HEK293T (cell line): ENCODE data around the gene SLC43A3.

ENCODE experiments used
- FOXM1 ChIP-seq: fragments of 450-650 bp; IDR thresholded peaks from 2 replicates; pipeline ENCODE4 v1.6.1; 2017; ENCODE audit warnings: mild to moderate bottlenecking, borderline replicate concordance
- HDGF ChIP-seq: fragments of 450-650 bp; IDR thresholded peaks from 2 replicates; pipeline ENCODE4 v1.6.1; 2017; ENCODE audit warnings: antibody characterized with exemption, borderline replicate concordance
- SP1 ChIP-seq: fragments of 450-650 bp; IDR thresholded peaks from 2 replicates; pipeline ENCODE4 v1.6.1; 2017

- TF ChIP-seq HDGF: no peak
- TF ChIP-seq FOXM1: no peak
- TF ChIP-seq SP1: no peak
These were observed 8.8 kb downstream of the SLC43A3 start for GRCh38 chr11:57418131-57418530.
